GM19239 (cell line): Measurements from ENCODE around the gene ATP8B4.

ENCODE experiments used
- DNase-seq: peaks from one replicate; pipeline ENCODE4 v3.0.0; 2011; ENCODE audit warnings: low spot score; ENCODE audit not compliant: insufficient read length
- FAIRE-seq: peaks from 2 replicates; lab custom pipeline; 2011; peaks lifted over from hg19 to GRCh38; lab: Jason Lieb, UNC

The ATP8B4 gene

DNA sequence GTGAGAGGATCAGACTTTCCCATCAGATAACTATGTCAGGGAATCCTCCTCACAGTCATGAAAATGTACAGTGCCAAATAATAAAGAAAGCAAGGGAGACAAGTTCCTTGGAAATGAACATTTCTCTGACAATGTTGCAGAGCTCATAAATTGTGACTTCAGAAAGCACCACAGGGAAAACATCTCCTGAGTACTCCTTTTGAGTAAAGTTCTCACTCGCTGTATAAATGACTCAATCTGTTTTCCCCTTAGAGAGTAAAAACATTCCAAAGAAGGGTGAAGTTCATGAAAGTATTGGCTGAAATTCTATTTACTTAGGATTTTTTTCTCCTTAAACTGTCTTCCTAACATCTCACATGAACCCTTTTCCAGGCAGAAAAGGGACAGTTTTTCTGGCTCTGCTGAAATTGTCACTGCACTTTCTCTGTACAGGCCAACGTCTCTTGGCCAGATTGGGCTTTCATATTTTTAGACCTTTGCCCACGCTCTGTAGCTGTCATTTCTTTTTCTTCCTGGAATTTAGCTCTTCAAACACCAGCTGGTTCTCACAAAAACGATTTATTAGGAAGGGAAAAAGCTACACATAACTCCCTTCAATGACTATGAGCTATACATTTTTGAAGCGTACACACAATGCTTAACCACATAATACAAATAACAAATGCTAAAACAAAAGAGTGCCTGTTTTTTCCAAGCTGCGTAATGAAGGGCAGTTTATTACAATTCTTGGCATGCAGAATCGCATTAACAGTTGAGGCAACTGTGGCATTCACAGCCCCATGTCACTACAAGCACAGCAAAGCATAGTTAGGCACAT is 216.1 kb downstream of the ATP8B4 start:
- FAIRE-seq (no peak), DNase-seq (no peak)

DNA sequence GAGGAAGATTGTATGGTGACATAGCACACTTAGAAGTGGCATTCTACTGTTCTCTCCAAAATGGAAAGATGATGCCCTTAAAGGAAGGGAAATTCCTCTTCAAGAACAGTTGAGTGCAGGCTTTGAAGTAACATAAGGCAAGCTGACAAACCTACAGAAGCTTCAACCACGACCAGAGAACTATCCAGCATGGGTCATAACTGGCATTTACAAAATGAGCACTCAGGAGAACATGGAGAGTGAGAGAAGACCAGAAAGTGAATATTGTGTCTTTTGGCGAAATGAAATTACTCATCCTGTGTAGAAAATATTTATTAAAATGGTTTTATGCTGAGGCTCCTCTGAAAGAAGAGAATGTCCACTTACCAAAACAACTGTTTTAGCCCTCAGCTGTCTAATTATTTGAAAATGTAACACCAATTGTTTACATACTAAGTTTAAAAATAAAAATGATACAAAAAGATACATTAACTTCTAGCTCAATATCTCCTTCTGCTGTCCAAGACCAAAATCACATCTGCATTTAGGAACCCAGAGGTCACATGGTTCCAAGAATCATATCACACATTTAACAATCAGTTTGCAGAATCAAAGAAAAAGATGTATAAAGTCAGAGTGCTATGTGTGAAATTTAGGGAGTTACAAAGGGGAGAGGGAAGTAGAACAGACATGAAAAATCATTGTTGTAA is 216.9 kb downstream of the ATP8B4 start:
- FAIRE-seq (no peak), DNase-seq (no peak)

DNA sequence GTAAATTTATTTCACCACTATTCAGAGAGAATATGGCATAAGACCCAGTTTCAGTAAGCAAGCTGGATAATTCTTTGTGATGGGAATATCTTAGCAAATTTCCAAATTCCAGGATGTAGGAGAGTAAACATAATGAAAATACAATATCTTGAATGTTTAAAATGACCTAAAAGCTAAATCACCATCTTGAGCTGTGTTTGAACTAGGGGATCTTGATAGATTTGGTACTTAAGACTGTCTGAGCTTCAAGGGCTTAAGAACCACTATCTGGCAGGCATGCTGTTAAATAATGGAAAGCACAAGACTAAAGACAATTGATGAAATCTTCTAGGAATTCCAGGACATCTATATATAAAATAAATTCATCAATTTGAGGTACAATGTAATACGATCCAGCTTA is 217.7 kb downstream of the ATP8B4 start:
- FAIRE-seq (no peak), DNase-seq (no peak)

DNA sequence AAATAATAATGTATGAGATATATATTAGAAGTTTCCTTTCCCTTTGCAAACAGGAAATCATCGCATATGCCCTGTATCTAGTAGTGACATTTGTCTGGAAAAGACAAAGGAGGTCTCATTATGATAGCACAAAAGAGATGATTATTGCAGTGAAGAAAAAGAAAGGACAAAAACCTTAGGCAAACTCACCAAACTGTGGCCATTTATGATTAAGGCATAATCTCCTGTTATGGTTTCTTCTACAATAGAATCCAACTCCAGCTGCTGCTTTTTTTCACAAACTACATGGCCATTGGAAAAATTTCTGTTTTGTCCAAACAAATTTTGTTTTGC is 218.2 kb downstream of the ATP8B4 start:
- DNase-seq (no peak), FAIRE-seq (no peak)

DNA sequence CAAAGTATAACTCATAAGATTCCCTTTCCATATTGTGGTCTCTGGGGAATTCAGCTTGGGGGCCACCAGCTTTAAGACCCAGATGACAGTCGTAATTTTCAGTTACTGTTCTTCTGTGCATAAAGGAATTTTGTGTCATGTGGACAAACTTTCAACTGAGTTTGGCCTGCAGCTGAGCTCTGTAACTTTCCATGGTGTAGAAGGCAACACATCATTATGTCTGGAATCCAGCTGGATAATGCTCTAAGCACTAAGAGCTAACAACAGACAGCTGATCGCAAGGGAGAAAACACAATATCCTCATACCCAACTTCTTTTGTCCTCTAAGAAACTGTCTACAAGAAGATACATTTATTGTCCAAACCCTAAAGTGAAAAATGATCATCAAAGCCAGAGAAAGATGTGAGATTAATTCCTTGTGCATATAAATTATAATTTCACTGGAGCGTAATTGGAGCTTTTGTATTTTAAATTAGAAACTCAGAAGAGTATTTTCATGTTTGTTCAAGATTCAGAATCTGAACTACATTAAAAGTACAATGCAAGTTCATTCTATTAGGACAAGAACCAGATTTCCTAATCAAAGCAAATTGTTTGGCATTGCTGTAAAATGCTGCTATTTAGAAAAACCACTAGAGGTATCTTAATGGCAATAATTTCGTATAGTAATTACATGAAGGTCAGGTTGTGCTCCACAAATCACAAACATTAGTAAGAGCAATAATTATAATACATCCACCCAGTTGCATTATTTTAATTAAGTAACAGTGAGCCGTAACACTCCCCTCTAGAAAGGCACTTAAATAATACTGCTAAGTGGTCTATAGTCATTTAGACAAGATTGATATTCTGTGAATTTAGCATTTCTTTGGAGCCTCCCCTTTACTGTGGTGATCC is 218.8 kb downstream of the ATP8B4 start:
- FAIRE-seq (no peak), DNase-seq (no peak)

DNA sequence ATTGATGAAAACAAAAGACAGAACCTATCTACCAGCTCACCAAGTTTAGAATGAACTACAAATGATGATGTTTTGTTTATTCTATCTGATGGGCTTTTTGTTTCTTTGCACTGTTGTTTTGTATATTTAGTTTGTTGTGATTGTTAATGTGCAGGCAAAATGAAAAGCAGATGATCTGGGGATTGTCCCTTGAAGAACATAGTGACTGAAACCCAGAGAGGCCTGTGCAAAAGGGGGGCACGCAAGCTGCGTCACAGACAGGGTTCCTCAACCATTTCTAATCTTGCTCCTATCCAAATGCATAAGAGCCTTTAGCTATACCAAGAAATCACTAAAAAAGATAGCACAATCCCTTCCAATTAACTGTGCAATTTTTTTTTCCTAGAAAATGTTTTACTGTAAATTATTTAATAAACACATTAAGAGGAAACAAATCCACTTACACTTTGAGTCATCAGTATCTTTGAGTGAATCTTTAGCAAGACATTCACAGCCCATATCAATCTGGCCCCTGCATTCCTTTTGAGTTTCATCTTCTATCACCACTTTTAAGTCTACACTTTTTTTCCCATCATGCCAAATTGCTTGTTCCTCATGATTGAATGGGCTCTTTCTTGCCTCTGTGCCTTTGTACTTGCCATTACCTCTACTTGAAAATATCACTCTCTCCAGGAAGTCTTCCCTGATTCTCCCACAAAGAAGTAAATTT is 220.3 kb downstream of the ATP8B4 start:
- no peak for FAIRE-seq
- no peak for DNase-seq

DNA sequence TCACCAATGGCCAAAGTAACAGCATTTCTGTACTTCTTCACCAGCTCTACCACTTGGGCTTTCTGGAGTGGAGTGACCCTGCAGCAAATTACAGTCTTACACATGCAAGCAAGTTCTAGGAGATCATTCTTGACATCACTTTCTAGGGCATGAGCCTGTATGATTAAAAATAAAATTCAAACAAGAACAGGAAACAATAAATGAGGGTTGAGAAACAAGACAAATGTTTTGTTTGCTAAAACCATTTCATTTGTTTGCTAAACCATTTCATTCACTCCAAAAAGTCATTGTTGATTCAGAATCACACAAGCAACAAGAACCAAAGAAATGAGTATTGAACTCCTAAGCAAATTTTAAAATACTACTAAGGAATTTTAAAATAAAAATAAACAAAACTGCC is 220.9 kb downstream of the ATP8B4 start:
- FAIRE-seq = no peak
- DNase-seq = no peak

DNA sequence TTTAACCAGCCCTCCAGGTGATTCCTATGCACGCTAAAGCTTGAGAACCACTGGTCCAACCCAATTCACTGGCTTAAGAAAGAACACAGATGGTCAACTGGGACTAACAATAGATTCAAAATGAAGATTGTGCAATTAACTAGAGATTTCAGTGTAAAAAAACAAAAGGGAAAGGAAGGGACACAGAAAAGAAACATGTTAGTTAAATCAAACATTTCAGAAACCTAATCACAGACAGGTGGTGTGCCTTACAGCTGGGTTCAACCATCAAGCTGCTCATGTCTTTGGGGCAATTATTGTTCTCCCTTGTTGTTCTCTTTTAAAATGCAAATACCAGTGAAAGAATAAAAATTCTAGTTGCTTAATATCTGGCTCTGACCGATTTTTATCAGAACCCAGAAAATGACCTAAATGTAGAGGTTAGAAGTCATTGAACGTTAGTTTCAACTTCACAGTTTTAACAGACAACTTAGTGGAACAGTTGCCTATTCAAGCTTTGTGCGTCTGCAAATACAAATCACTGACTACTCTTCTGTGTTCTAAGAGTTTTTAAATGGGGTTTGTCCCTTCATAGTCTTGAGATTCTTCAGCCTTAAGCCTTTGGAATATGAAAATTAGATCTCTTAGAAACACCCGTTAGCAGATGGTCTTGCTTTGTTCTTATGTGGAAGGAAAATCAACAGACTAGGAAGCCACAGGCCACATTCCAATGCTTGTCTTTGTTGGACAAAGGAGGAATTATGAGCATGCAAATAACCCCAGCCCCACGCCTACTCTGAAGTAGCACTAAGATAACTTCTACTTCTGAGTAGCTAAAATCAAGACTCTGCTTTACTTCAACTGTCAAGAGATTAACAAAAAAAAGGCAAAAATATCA is 223.4 kb downstream of the ATP8B4 start:
- no peak for DNase-seq
- FAIRE-seq = no peak

DNA sequence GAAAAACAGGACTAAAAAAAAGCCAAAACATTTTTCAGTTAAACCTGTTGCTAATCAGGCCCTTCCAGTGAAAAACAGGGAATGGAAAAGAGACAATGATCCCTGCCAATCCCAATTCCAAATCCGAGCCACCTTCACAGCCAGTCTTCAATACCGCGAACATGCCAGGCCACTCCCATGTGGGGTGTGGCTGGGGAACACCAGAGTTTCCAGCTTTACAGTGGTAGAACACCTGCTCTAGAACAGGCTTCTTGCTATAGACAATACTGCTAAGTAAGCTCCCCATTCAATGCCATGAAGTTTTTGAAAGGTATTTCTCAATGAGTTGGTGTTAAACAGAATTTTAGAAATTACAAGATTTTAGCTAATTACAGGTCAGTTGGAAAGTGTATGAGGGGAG is 228.3 kb downstream of the ATP8B4 start:
- no peak for FAIRE-seq
- DNase-seq = no peak

DNA sequence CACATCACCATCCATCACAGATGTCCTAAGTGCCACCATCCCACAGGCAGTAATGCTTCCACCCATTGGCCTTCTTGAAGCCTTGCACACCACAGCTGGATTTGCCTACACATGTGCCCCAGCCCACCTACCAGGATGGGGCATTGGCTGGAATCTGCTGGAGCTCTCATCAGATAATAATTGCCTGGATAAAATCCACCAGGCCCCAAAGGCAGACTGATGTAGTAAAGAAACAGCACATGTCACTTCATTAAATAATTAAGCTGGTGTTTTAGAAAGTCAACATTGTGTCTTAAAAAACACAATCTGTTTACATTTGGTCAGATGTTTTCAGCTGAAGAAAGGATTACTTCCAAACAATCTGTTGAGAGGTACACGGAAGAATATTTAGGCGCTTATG is 229.5 kb downstream of the ATP8B4 start:
- no peak for DNase-seq
- FAIRE-seq = no peak

DNA sequence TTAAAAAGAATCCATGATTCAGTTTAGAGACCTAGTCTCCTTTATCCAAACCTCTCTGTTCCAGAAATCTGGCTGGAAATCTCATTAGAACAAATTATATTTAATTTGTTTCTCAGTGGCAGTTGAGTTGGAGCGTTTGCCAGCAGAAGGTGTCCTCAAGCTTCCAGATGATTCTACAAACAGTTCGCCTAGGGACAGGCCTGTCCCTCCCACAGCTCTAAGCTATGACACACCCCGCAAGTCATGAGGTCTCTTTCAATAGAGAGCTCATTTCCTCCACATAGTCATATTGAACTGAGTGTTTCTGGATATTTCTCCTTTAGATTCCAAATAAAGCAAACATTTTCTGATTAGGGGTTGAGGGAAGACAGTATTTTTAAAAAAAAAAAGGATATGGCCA is 230.3 kb downstream of the ATP8B4 start:
- FAIRE-seq (no peak), DNase-seq (no peak)

DNA sequence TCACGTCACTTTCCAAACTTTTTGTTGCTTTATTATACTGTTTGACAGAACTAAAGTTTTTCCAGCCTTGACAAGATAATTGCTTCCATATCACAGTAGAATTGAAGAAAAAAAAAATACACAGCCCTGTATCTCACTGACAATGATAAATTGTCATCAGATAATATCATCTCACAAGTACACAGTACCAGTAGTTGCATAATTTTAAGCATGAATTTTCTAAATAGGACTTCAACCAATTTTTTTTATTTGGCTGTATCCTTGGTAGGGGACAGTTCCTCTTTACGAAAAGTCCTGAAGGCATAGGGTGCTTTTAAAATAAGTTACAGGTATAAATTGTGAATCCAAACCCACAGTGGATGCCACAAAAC is 230.7 kb downstream of the ATP8B4 start:
- FAIRE-seq = no peak
- no peak for DNase-seq

DNA sequence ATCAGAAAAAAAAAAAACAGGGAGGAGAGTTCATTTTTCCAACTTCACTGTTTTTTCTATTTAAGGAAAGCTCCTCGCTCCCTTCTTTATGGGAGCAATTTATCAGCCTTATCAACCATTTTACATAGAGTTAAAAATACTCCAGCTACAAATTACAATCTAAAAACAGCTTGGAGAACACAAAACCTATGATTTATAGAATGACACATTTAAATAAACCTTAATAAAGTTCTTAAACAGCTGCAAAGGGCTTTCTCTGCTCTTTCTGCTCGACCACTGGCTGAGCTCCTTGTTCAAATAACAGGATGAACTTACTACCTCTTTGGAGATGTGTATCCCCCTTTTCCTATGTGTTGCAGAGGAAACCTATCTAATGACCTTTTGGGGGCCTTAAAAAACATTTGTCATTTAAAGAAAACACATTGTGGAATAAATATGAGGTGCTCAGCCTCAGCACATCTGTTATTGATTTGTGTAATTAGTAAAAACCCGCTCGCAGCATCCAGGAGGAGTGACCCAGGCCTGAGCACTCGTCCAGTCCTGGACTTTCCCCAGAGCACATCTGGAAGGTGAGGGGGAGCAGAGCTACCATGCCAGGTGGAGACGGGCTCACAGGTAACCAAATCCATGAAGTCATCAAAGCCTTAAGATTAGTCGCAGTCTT is 231.2 kb downstream of the ATP8B4 start:
- FAIRE-seq (no peak), DNase-seq (no peak)

DNA sequence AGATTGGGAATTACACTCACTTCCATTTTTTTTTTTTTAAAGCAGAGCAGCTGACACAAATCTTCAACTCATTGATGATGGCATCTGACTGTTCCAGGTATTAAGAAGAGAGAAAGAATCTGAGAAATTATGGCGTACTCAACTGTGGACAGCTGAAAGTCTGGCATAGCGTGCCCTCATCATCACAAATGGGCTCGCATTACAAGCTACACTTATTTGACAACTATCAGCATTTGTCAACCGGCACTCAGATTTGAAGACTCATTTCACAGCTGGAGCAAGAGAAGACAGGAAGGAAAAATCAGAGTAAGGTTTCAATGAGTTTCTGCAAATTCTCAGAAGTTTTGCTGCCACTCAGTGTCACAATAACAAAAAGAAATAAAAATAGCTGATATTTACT is 235.9 kb downstream of the ATP8B4 start:
- FAIRE-seq (no peak), DNase-seq (no peak)

DNA sequence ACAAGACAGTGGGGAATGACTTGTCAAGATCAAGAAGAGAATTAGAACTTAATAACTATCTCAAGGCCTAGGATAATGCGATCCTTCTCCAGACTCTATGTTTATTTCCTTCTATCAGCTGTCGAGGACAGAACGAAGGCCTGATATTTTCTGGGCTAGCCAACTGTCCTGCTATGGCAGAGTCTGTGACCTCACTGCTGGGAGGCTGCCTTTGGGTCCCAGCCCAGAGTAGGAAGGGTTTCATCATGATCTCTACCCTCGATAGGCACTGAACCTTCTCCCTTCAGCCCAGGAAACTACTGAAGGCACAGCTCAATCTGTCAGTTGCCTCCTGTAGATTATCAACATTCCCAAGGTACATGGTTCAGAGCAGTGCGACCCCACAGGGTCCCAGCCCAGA is 237.2 kb downstream of the ATP8B4 start:
- no peak for FAIRE-seq
- DNase-seq = no peak

DNA sequence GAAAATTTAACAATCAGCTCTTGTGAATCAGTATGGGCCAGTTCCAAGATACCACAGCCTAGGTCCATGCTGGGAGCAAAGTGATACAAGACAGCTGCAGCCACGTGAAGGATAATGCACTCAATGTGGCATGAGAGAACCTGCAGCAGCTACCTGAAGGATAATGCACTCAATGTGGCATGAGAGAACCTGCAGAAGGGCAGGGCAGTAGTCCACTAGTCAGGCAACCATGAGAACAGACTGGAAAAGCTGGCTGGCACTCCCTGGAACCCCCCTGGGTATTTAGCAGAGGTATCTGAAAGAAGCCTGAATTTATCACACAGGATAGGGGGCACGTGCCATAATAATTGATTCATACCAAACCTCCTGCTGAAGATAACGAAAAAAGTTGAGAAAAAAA is 237.6 kb downstream of the ATP8B4 start:
- no peak for FAIRE-seq
- no peak for DNase-seq

DNA sequence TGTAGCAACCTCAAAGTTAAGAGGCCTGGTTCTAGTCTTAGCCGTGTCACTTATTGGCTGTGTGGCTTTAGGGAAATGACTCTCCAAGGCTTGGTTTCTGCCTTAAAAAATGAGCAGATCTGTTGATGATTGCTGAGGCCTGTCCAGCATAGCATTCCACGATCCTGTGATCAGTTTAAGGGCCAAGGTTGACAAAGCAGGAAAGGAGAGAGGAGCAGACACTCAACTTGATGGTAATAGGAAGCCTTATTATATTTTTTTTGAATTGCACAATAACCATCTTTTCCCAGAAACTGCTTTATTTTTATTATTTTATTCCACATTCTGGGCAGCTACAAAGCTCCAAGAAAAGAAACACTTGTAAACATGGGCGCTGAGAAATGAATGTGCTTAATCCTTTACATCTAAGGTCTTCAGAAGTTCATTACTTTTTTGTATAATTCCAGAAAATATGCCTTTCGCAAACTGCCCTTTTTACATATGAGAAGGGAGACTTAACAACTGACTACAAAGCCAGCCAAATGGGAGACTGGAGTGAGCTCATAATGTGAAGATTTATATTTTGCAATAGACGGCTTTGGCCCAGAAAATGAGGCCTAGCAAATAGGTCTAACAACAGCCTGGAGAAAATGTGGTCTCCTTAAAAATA is 241.0 kb downstream of the ATP8B4 start:
- FAIRE-seq = no peak
- no peak for DNase-seq

DNA sequence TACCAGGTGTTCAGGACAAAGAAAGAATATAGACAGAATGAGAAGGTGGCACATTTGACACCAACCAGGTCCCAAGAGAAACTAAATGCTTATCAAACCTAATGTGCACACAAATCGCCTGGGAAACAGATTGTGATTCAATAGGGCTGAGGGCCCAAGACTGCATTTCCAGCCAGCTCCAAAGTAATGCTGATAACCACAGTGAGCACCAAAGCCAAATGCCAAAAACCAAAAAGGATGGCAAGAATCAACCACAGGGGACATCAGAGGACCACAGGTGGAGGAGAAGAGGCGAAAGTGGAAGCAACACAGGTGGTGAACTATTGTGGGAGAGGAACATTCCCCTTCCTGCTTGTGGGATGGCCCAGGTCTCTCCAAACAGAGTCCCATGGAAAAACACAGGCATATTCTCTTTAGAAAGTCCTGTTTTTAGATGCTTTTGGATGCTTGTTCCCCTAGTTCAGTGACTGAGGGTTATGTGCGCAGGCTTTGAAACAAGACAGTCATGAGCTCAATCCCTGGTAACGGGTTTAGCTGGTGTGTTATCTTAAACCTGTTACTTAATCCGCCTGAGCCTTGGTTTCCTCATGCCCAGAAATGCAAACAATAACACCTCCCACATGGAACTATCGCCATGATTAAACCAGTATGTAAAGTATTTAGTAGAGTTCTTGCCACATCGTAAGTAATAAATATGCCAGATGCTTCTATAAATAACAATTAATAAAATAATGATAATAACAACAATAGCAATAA is 241.7 kb downstream of the ATP8B4 start:
- no peak for FAIRE-seq

More for the DNA sequence above, 241.7 kb downstream of the ATP8B4 start:
- DNase-seq = no peak
